ENCODE data around the gene TMEM176A.
"Not testable (repeated sequence)": the region's sequence is repeated elsewhere in the genome, so short reads cannot be mapped to it uniquely, and the experiment has no call there.

Gene TMEM176A

GRCh38 chr7:150800581-150801241, at the start of gene TMEM176A:
TMEM176A (plus strand) TSS chr7:150800769; CDS start chr7:150801551, 782 bp downstream.
- no peak for DNase-seq (ENCODE audit: low spot score)

DNA sequence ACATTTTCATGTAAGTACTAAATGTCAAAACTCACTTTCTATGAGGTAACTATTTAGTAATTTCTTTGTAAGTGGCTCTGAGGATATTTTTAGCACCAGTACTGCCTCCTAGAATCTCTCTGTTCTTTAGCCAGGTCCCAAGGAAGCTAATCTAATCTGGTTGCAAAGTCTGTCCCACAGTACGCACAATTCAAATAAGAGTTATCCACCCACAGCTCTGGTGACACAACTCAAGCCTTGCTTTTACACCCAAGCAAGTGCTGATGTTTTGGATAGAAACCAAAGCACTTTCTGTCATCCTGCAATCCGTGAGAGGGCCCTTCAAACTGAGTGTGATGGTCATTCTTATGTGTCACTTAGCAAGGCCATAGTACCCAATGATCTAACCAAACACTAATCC, 48.9 kb upstream of the TMEM176A start:
- DNase-seq (ENCODE audit: low spot score): no peak

DNA sequence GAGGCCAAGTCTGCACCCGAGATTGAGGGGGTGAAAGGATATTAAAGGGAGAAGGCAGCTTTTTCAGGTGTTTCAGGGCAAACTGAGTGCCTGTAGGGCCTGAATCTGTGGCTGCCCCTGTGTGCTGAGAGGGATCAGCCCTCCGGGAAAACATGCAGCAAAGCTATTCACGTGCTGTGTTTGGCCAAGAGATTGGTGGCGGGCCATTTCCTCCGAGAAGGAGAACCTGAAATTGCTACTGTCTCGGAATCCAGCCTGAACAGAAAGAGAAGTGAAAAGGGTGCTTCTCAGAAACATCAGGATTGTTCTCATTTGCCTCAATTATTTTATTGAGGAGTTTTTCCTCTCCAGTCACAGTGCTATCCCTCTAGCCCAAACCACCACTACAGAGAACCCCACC, 47.3 kb upstream of the TMEM176A start:
- DNase-seq (ENCODE audit: low spot score): no peak

- DNase-seq (ENCODE audit: low spot score): no peak
Observed at GRCh38 chr7:150753826-150754603, 46.6 kb upstream of the TMEM176A start.

DNA sequence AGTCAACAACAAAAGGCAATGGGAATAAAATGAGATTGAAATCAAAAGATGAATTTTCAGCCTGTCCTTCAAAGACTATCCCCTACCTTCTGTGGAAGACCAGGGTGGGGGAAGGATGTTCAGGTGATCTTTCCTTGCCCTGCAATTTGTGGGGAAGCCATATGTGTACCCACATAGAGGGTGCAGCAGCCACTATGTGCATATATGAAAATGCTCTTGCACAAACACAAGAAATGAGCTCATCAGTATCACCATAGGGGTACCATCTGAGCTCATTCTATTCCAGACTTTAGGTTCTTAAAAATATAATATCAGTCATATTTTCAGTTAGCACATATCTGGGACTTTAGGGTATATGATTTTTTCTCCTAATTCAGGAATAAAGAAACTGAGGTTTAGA, 45.6 kb upstream of the TMEM176A start:
- no peak for DNase-seq (ENCODE audit: low spot score)

DNA sequence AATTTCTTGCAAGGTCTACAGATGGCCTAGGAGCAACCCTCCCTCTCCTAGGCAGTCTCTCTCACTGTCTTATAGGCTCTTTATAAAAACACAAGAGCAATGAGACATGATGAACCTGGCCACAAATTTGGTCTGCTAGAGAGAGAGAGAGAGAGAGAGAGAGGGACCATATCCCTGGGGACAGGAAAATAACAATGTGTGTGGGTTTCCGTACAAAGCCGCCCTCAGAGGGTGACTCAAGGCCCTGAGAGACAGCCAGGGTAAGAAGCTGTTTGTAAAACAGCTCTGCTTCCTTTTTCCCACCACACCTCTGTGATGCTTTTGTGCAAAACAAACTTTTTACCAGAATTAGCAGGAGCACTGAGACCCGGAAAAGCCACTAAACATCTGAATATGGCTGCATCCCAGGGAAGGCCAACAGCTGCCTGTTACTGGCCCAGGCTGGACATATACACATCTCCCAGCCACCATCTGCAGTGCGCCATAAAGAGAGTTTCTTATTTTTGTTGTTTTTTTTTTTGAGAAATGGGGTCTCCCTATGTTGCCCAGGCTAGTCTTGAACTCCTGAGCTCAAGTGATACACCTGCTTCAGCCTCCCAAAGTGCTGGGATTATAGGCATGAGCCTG, 45.0 kb upstream of the TMEM176A start:
- no peak for DNase-seq (ENCODE audit: low spot score)

DNA sequence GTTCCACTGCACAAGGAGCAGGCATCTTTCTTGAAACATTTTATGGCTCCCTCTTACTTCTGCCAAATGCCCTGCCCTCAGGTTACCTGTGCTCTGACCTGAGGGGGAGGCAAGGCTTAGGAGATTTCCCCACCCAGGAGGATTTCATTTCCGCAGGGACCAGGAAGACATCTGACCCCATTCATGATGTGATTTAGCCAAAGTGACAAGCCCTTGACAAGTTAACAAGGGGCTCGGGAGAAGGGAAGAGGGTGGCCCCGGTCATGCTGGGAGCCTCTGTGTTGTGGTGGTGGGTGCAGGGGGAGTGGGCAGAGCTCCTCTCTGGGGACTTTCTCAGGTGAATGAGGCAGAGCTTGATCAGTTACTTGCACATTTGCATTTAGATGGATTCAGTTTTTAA, 44.4 kb upstream of the TMEM176A start:
- no peak for DNase-seq (ENCODE audit: low spot score)

GRCh38 chr7:150756858-150757257, 43.7 kb upstream of the TMEM176A start:
- DNase-seq (ENCODE audit: low spot score): no peak

GRCh38 chr7:150759479-150759878, 41.1 kb upstream of the TMEM176A start:
- no peak for DNase-seq (ENCODE audit: low spot score)

DNA sequence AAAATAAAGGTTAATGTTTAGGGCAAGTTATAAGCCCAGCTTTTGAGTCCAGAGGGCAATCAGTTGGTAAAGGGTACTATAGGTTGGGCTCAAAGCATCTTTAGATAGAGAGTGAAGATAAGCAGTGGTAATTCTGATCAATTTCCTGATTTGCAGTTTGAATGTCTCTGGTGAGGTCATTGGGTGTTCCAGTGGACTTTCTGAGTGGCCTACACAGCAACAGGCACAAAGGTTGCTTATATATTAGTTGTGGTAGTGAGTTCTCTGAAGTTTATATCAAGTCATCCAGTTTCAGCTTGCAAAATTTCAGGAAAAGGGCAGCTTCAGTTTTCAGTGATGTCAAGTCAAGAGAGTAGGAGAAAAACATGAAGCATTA, 34.2 kb upstream of the TMEM176A start:
- no peak for DNase-seq (ENCODE audit: low spot score)

- no peak for DNase-seq (ENCODE audit: low spot score)
Observed at GRCh38 chr7:150769768-150770167, 30.8 kb upstream of the TMEM176A start.

DNA sequence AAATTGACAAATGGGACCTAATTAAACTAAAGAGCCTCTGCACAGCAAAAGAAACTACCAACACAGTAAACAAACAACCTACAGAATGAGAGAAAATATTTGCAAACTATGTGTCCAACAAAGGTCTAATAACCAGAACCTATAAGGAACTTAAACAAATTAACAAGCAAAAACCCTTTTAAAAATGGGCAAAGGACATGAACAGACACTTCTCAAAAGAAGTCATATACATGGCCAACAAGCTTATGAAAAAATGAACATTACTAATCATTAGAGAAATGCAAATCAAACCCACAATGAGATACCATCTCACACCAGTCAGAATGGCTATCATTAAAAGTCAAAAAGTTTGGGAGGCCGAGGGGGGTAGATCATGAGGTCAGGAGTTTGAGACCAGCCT, 26.4 kb upstream of the TMEM176A start:
- not testable (repeated sequence) for DNase-seq (ENCODE audit: low spot score)

DNA sequence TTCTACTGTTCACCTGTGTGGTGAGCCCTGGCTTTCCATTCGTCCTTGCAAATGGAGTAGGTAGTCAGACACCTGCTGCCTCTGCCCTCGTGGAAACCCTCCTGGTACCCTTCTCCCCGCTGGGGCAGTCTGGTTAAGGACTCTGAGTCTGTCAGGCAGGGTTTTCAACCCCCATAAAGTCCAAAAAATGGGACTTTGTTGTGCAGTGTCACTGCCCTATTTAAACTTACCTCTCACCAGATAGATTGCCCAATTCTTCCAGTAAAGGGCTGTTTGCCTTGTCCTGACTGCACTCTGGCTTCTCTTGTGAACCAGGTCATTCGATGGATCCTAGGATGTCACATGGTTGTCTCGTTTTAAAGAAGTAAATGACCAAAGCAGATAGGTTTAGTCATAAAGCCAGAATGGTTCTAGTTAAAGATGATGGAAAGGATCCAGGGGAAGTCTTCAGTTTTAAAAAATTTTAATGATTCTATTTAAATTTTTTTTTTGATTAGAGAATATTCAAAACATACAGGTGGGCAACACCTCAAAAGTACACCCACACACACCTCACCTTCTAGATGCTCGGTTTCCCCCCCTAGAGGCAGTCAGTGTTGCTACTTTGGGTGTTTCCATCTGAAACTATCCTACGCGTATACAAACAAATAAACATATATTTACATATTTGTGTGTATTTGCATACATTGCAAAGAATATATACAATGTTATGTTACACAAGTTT, 22.4 kb upstream of the TMEM176A start:
- no peak for DNase-seq (ENCODE audit: low spot score)

DNA sequence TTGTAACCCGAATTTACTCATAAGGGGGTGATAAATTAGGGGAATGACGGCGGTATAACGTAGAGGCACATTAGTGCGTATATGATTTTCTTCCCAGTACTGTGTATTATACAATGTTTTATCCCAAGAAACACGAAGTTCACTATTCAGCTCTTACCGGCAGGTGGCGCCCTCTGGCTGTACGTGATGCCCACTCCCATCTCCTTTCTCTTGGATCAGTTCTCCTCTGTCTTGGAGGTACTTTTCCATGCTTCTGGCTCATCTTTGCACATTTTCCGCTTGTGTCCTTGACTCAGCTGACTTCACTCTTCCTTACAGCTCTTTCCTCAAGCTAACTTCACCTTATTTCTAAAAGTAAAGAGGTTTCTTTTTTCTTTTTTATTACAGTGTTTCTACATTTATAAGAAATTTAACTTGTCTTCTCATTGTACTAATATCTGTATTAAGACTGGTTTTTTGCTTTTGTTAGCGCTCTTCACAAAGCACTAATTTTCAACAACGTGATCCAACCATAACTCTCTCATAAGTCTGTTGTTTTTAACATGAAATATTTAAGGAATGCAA, 21.7 kb upstream of the TMEM176A start:
- peak; percentile 63 for DNase-seq (ENCODE audit: low spot score)

DNA sequence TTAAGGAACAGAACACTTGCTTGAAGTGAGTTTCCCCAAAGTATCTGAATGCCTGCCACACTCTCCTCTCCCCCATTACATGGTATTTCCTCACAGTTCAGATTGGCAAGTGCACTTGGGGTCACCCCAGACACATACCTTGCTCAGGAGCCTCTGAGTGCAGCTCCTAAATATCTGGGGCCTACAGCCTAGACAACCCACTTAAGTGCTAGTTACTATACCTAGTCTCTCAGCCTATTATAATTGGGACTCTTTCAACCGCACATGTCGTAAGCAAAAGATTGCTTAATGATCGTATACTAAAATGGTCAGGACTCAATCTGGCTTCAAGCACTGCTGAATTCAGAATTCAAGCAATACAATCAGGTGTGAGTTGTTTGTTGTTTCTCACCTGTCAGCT, 20.3 kb upstream of the TMEM176A start:
- no peak for DNase-seq (ENCODE audit: low spot score)

DNA sequence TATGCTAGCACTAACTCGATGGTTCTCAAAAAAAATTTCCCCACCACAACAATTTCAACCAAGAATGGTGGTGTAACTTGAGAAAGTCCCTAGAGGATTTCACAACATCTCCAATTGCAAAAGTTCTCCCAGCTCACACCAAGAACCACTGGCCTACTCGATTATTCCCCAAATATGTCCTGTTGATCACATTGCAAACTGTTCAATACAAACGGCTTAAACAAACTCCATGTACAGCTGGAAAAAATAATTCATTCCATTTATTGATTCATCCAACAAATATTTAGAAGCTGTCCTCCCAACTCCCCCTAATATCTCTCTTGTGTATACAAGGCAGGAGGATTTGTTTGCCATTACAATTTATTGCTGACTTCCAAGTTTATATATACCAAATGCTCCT, 19.5 kb upstream of the TMEM176A start:
- no peak for DNase-seq (ENCODE audit: low spot score)

GRCh38 chr7:150781961-150782360, 18.6 kb upstream of the TMEM176A start:
- DNase-seq (ENCODE audit: low spot score): no peak

GRCh38 chr7:150784120-150784736, 16.3 kb upstream of the TMEM176A start:
- DNase-seq (ENCODE audit: low spot score): no peak

DNA sequence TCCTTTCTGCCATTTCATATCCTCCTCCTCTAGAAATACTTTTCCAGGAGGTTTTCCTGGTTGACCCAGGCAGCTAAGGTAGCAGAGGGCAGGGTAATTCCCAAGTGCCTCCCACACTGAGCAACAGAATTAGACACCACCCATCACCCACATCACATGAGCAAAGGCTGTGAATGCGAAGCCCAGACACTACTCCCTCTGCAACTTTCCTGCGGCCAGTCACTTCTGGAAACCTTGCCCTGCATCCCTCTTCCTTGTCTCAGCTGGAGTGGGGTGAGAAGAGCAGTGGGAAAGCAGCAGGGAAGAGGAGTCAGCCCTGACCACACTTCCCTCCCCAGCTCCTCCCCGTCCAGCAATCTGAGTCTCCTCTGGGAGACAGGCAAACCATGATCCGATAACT, 15.6 kb upstream of the TMEM176A start:
- no peak for DNase-seq (ENCODE audit: low spot score)

DNA sequence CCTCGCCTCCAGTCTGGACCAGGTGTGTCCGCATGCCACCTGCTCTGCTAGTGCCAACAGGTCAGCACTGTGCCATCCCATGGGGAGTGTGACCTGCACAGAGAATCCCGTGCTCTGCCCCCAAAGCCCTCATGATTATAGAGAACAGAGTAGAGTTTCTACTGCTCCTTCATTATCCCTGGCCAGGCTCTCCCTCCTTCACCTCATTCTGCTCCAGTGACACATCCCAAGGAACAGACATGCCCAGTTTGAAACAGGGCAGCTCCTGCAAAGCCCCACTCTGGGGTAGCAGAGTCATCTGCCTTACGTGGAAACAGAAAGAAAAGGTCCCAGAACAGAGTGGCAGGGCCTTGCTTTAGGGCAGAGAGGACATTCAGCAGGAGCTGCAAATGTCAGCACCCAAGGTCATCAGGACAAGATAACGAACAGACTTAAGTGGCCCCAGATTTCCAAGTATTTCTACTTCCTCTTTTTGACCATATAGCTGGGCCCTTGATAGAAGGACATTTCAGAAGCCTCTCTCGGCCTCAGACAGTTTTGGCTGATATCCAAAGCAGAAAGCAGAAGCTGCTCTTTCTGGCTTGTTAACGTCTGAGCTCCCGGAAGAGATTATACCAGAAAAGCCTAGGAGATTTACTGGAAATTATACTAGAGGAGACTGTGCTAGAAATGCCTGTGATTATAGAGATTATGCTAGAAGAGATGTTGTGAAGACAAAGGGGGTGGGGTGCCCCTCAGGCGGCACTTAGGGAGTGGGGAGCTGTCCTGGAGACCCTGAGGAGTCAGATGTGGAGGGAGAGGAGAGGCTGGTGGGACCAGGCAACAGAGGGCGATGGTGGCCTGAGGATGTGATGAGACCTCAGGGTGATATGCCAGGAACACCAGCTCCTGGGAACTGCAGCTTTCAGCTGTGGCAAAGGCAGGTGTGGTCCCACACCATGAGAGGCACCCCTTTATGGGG, 13.0 kb upstream of the TMEM176A start:
- DNase-seq (ENCODE audit: low spot score): peak; percentile 39
